Activated naive CD8-positive, alpha-beta T cell (primary cell): ENCODE measurements around the gene HOXC11.

Experiments
- H3K27ac Mint-ChIP-seq: one replicate; pipeline ENCODE4 v1.8.0; 2021; ENCODE audit warnings: mixed read lengths
- H3K27me3 Mint-ChIP-seq: one replicate; pipeline ENCODE4 v1.8.0; 2021; ENCODE audit warnings: mixed read lengths
- H3K36me3 Mint-ChIP-seq: one replicate; pipeline ENCODE4 v1.8.0; 2021; ENCODE audit warnings: mixed read lengths
- H3K4me1 Mint-ChIP-seq: one replicate; pipeline ENCODE4 v1.8.0; 2021; ENCODE audit warnings: low read depth, mixed read lengths
- H3K4me3 Mint-ChIP-seq: one replicate; pipeline ENCODE4 v1.8.0; 2021; ENCODE audit warnings: mild to moderate bottlenecking, mixed read lengths
- H3K9me3 Mint-ChIP-seq: one replicate; pipeline ENCODE4 v1.8.0; 2021; ENCODE audit warnings: low read depth, mixed read lengths

HOXC11 gene

GRCh38 chr12:53950789-53951576 is 21.9 kb upstream of the HOXC11 start:
- no peaks in the 10 kb centered on the region for H3K36me3 Mint-ChIP-seq
- H3K4me3 Mint-ChIP-seq: peak overlapping the region; percentile 54
- H3K27me3 Mint-ChIP-seq: peaks cover 48% of the 10 kb centered on the region
- no peaks in the 10 kb centered on the region for H3K9me3 Mint-ChIP-seq
- no peak overlapping the region for H3K27ac Mint-ChIP-seq
- peaks cover 28% of the 10 kb centered on the region for H3K4me1 Mint-ChIP-seq

- no peaks in the 10 kb centered on the region for H3K36me3 Mint-ChIP-seq
- H3K9me3 Mint-ChIP-seq: no peaks in the 10 kb centered on the region
- no peak overlapping the region for H3K4me3 Mint-ChIP-seq
- H3K27ac Mint-ChIP-seq: no peak overlapping the region
- peaks cover 34% of the 10 kb centered on the region for H3K4me1 Mint-ChIP-seq
- H3K27me3 Mint-ChIP-seq: peaks cover 54% of the 10 kb centered on the region
Observed at GRCh38 chr12:53951577-53952334, 21.2 kb upstream of the HOXC11 start.

- Mint-ChIP-seq H3K36me3 (no peaks in the 10 kb centered on the region), H3K27me3 (peaks cover 53% of the 10 kb centered on the region), H3K27ac (no peak overlapping the region), H3K4me1 (peaks cover 39% of the 10 kb centered on the region), H3K9me3 (no peaks in the 10 kb centered on the region), H3K4me3 (peak overlapping the region; percentile 20)
Observed at GRCh38 chr12:53952335-53952694, 20.6 kb upstream of the HOXC11 start.

- Mint-ChIP-seq H3K36me3 (no peaks in the 10 kb centered on the region), H3K4me1 (peaks cover 41% of the 10 kb centered on the region), H3K4me3 (no peak overlapping the region), H3K27me3 (peaks cover 54% of the 10 kb centered on the region), H3K9me3 (no peaks in the 10 kb centered on the region), H3K27ac (peak overlapping the region; percentile 34)
Observed at GRCh38 chr12:53952871-53953734, 19.8 kb upstream of the HOXC11 start.

GRCh38 chr12:53953831-53954693 is 18.9 kb upstream of the HOXC11 start:
- H3K27me3 Mint-ChIP-seq: peaks cover 55% of the 10 kb centered on the region
- H3K4me3 Mint-ChIP-seq: no peak overlapping the region
- no peaks in the 10 kb centered on the region for H3K36me3 Mint-ChIP-seq
- no peak overlapping the region for H3K27ac Mint-ChIP-seq
- H3K4me1 Mint-ChIP-seq: peaks cover 41% of the 10 kb centered on the region
- no peaks in the 10 kb centered on the region for H3K9me3 Mint-ChIP-seq

DNA sequence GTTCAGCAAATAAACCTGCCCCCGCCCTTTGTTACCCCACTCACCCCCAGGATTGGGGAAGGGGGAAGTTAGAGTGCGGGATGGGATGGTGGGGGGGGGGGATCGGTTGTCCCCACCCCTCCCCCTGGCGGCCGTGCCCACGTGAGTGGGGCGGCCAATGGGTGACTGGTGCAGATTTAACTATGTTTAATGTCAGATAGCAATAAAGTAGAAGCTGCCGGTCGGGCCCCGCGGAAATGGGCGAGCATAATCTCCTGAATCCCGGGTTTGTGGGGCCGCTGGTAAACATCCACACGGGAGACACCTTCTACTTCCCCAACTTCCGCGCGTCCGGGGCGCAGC is 18.3 kb upstream of the HOXC11 start, which contains the start of gene HOXC12:
Gene HOXC12, plus strand, starts transcription at position 210 of the 342 bp plus-strand sequence. Its CDS starts 27 bp downstream, at position 237.
- H3K27ac Mint-ChIP-seq: no peak within 1 kb of the TSS
- no peaks in the 10 kb centered on the region for H3K36me3 Mint-ChIP-seq
- peaks cover 57% of the 10 kb centered on the region for H3K27me3 Mint-ChIP-seq
- no peak within 1 kb of the TSS for H3K4me3 Mint-ChIP-seq
- H3K4me1 Mint-ChIP-seq: peaks cover 41% of the 10 kb centered on the region
- no peaks in the 10 kb centered on the region for H3K9me3 Mint-ChIP-seq

GRCh38 chr12:53955036-53955775 is 17.7 kb upstream of the HOXC11 start:
- no peak overlapping the region for H3K27ac Mint-ChIP-seq
- no peaks in the 10 kb centered on the region for H3K36me3 Mint-ChIP-seq
- H3K4me3 Mint-ChIP-seq: no peak overlapping the region
- H3K9me3 Mint-ChIP-seq: no peaks in the 10 kb centered on the region
- H3K4me1 Mint-ChIP-seq: peaks cover 44% of the 10 kb centered on the region
- H3K27me3 Mint-ChIP-seq: peaks cover 62% of the 10 kb centered on the region

GRCh38 chr12:53955776-53956250 is 17.1 kb upstream of the HOXC11 start:
- H3K4me3 Mint-ChIP-seq: no peak overlapping the region
- H3K9me3 Mint-ChIP-seq: no peaks in the 10 kb centered on the region
- peaks cover 46% of the 10 kb centered on the region for H3K4me1 Mint-ChIP-seq
- peaks cover 62% of the 10 kb centered on the region for H3K27me3 Mint-ChIP-seq
- peak overlapping the region; percentile 0 for H3K27ac Mint-ChIP-seq
- H3K36me3 Mint-ChIP-seq: no peaks in the 10 kb centered on the region

- Mint-ChIP-seq H3K27ac (peak overlapping the region; percentile 0), H3K36me3 (no peaks in the 10 kb centered on the region), H3K4me3 (no peak overlapping the region), H3K27me3 (peaks cover 58% of the 10 kb centered on the region), H3K9me3 (no peaks in the 10 kb centered on the region), H3K4me1 (peaks cover 43% of the 10 kb centered on the region)
Observed at GRCh38 chr12:53956251-53956887, 16.6 kb upstream of the HOXC11 start.

DNA sequence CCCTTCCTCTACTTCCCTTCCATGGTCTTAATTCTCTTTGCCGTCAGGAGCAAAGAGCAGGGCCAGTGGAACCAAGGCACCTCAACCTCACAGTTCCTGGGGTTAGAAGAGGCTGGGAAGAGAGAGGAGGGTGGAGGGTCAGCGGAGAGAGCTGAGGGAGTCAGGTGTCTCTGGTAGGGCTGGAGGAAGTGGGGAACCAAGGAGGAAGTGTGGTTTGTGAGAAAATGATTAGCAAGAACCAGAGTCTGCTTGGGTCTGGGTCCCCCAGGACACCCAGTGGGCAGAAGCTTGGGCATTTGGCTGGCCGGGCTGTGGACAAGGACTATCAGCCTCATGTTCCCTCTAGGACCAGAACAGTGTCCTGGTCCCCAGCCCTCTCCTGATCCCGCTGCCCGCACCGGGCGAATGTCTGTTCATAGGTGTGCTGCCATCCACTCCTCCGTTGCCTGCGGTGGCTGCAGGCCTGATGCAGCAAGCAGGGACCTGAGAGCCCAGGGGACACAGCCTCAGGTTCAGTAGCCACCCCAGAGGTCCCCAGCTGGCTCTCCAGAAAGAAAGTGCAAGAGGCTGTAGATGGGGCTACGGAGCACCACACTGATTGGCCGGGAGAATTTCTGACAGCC is 15.9 kb upstream of the HOXC11 start:
- H3K4me3 Mint-ChIP-seq: no peak overlapping the region
- H3K27ac Mint-ChIP-seq: no peak overlapping the region

DNA sequence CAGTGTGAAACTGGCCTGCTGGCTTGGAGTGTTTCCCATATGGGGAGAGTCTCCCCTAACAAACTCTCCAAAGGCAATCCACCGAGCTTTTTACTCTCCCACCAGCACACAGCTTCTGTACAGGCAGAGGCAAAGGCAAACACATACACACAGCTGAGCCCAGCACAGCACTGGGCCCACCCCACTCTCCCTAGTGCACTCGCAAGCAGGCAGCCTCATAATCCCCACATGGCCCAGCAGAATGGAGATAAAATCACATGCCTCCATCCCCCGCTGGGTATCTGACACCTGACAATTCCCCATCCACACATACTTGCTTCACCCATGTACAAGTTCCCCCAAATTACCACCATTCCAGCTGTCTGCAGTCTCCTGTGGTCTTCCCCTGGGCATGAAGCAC is 14.8 kb upstream of the HOXC11 start:
- Mint-ChIP-seq H3K36me3 (no peaks in the 10 kb centered on the region), H3K27ac (no peak overlapping the region)

More for the DNA sequence above, 15.9 kb upstream of the HOXC11 start:
- no peaks in the 10 kb centered on the region for H3K9me3 Mint-ChIP-seq
- H3K36me3 Mint-ChIP-seq: no peaks in the 10 kb centered on the region
- H3K27me3 Mint-ChIP-seq: peaks cover 58% of the 10 kb centered on the region
- peaks cover 39% of the 10 kb centered on the region for H3K4me1 Mint-ChIP-seq

DNA sequence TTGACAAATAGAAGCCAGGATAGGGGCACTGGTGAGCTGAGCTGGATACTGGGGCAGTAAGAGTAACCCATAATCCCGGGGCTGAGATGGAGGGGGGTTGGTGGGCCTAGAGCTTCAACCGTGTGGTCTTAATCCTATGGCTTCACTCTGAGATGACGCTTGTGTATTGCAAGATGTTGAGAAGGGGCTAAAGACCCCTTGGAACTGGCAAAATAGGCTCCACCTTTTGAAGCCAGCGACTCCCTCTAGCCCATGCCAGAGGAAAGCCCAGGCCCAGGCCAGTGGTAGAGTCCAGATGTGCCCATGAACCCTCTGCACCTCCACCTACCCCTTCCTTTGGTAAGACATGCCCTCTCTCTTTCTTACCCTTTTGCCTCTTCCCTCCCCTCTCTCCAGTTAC is 13.6 kb upstream of the HOXC11 start:
- H3K36me3 Mint-ChIP-seq: no peaks in the 10 kb centered on the region
- H3K4me3 Mint-ChIP-seq: no peak overlapping the region
- H3K4me1 Mint-ChIP-seq: peaks cover 36% of the 10 kb centered on the region
- H3K27ac Mint-ChIP-seq: no peak overlapping the region
- H3K27me3 Mint-ChIP-seq: peaks cover 61% of the 10 kb centered on the region
- H3K9me3 Mint-ChIP-seq: no peaks in the 10 kb centered on the region

More for the DNA sequence above, 14.8 kb upstream of the HOXC11 start:
- no peaks in the 10 kb centered on the region for H3K9me3 Mint-ChIP-seq
- H3K4me1 Mint-ChIP-seq: peaks cover 36% of the 10 kb centered on the region
- H3K4me3 Mint-ChIP-seq: no peak overlapping the region
- H3K27me3 Mint-ChIP-seq: peaks cover 61% of the 10 kb centered on the region
